NCI-H226 (cell line): Measurements from ENCODE around the gene DDX3X.
"Not testable (repeated sequence)": the region's sequence is repeated elsewhere in the genome, so short reads cannot be mapped to it uniquely, and the experiment has no call there.

Experiments
- DNase-seq: peaks from one replicate; pipeline ENCODE4 v3.0.0-alpha.2; 2015

DDX3X gene

DNA sequence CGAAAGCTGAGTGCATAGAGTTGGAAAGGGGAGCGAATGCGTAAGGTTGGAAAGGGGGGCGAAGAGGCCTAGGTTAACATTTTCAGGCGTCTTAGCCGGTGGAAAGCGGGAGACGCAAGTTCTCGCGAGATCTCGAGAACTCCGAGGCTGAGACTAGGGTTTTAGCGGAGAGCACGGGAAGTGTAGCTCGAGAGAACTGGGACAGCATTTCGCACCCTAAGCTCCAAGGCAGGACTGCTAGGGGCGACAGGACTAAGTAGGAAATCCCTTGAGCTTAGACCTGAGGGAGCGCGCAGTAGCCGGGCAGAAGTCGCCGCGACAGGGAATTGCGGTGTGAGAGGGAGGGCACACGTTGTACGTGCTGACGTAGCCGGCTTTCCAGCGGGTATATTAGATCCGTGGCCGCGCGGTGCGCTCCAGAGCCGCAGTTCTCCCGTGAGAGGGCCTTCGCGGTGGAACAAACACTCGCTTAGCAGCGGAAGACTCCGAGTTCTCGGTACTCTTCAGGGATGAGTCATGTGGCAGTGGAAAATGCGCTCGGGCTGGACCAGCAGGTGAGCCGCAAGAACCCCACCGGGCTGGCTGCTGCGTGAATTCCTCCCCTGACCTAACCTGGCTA lies at the start of gene DDX3X:
Gene DDX3X, plus strand, starts transcription at position 419 of the 619 bp plus-strand sequence. Its CDS starts 91 bp downstream, at position 510.
- DNase-seq = peak; percentile 68

DNA sequence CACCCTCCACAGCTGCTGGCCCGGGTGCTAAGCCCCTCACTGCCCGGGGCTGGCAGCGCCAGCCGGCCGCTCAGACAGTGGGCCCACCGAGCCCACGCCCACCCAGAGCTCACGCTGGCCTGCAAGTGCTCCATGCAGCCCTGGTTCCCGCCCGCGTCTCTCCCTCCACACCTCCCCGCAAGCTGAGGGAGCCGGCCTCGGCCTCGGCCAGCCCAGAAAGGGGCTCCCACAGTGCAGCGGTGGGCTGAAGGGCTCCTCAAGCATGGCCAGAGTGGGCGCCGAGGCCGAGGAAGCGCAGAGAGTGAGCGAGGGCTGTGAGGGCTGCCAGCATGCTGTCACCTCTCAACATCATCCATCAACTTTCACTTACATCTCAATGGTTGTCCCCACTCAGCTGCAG lies 48.0 kb upstream of the DDX3X start:
- DNase-seq = not testable (repeated sequence)

DNA sequence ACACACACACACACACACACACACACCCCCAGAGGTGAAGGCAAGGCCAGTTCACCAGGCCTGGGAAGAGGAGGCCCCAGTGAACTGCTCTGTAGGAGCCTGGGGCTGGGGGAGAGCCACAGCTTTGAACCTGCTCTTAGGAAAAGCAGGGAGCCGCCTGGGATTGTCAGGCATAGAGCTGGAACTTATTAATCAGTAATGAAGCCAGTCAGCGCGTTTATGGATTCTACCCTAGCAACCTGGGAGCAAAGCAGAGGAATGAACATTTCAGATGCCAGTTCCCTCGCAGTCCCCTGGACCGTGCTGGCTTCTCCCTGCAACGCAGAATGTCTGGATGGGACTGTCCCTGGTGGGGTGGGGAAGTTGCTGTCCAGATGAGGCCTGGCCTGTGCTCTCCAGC lies 45.3 kb upstream of the DDX3X start:
- DNase-seq = no peak

DNA sequence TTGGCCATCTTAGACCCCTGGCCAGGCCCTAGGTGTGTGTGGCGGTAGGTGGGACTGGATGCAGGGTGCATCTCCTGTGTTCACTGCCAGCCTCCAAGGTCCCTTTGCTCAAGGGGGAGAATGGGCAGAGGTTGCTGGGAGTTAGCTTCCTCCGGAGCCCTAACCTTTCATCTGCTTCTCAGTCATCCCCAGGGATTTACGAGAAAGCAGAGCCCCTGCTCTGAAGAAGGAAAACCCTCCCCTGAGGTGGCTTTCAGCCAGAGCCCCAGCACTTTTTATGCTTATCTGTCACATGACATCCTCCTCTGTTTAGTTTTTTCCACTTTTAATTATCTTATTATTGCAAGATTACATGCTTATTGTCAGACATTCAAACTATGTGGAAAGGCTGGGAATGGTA lies 44.9 kb upstream of the DDX3X start:
- no peak for DNase-seq

DNA sequence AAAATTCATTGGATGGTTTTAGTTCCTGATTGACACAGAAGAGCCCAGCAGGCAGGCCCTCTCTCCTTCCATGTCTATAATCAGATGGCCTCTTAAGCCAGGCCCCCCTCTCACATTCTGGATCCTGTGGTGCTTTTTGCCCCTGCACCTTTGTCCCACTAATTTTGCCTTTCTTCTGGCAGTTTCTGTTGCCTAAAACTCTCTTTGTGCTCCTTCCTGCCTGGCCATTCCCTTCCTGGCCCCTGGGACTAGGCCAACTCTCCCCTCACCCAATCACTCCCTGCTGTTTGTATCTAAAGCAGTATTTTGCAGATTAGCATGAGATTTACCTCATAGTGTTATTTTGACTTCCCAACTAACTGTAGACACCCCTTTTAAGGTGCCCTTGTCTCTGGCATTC lies 42.7 kb upstream of the DDX3X start:
- no peak for DNase-seq

DNA sequence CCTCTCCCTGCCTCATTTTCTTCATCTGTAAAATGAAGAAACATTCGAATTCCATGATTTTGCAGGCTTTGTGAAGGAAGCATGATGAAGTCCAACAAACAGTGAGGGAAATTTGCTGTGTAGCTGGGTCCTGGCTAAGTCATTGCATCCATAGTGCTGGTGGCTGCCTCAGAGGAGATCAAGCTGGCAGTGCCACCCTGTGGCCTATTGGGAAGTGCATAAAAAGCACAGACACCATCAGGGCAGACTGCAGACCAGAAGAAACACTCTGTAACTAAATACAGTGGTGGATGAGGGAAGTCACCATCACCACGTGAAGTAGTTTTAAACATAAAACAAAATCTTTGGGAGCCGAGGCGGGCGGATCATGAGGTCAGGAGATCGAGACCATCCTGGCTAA lies 40.7 kb upstream of the DDX3X start:
- DNase-seq = no peak

DNA sequence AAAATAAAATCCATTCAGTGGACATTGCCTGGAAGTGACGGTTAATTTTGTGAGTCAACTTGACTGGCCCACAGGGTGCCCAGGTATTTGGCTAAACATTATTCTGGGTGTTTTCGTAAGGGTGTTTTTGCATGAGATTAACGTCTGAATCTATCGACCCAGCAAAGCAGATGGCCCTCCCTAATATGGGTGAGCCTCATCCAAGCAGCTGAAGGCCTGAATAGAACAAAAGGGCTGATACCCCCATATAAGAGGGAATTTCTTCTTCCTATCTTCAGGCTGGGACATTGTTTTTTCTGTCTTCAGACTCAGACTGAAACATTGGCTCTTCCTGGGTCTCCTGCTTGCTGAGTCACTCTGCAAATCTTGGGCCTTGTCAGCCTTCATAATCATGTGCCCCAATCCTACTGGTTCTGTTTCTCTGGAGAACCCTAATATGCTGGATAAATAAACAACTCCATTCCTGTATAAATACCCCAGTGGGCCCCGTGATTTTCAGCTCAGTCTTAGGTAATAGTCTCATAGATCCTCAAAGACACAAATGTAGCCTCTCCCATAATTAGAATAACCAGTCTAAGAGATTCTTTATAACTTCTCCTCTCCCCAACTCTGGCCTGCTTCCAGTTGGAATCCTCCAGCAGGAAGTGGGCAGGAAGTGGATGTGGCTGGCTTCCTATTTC lies 33.1 kb upstream of the DDX3X start:
- DNase-seq = no peak

DNA sequence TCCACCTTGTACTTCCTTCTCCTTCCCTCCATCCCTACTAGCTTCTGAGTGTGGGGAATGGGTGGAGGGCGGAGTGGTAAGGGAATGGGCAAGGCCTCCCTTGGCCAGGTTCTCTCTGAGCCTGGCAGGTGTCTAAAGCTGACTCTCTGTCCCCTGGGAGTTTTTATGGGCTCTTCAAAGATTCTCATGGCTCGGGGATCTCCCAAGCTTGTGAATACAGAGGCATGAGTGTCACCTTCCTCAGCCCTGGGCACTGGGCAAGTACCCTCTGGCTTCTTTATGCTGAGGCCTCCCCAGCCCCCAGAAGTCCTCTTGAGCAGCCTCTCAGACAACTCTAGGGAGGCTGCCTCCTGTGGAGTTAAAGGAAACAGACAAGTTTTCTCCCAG lies 32.5 kb upstream of the DDX3X start:
- DNase-seq = no peak

DNA sequence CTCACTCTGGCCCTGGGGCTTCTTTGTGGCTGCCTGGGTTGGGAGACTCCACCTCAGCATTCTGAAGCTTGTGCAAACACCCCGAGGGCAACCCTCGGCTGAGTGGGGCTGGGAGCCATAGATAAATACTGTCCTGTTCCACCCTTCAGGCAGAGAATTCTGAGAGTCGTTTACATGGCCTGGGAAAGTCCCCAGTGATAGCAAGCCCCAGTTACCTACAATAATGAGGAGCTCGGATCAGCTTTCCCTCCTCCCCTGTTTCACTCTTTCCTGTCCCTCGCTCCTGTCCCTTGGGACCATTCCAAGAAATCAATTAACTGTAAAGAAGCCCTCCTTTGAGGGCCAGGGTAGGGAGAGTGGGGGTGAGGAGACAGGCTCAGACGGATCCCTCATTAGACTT lies 31.6 kb upstream of the DDX3X start:
- peak; percentile 38 for DNase-seq

DNA sequence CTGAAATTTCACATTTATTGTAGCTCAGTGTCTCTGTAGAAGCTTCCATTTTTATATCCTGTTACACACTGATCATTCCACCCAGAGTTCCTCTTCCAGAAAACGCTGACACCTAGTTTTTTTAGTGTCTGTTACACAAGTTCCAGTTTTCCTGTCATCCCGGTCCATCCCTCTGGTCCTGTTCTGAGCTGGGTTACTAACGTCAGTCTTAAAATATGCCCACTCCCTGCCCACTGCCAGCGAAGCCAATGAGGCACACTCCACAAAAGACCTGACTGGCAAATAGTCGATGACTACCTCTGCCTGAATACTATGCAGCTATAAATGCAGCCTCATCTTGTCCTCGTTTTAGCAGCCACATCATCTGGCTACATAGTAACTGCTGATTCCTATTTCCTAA lies 30.9 kb upstream of the DDX3X start:
- no peak for DNase-seq

DNA sequence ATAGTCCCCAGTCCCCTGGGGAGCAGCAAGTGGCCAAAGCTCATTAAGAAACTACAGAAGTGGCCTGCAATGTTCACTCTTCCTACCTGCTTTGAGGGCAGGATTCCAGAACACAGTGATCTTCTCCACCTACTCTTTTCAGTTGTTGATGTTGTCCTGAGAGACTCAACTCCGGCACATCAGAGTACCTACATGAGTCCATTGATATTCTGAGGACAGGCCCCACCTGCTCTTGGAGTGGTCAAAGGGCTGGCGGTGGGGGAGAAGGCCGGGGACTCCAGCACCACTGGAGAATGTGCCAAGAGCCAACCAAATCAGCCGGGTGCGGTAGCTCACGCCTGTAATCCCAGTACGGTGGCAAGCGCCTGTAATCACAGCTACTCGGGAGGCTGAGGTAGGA lies 29.8 kb upstream of the DDX3X start:
- no peak for DNase-seq

DNA sequence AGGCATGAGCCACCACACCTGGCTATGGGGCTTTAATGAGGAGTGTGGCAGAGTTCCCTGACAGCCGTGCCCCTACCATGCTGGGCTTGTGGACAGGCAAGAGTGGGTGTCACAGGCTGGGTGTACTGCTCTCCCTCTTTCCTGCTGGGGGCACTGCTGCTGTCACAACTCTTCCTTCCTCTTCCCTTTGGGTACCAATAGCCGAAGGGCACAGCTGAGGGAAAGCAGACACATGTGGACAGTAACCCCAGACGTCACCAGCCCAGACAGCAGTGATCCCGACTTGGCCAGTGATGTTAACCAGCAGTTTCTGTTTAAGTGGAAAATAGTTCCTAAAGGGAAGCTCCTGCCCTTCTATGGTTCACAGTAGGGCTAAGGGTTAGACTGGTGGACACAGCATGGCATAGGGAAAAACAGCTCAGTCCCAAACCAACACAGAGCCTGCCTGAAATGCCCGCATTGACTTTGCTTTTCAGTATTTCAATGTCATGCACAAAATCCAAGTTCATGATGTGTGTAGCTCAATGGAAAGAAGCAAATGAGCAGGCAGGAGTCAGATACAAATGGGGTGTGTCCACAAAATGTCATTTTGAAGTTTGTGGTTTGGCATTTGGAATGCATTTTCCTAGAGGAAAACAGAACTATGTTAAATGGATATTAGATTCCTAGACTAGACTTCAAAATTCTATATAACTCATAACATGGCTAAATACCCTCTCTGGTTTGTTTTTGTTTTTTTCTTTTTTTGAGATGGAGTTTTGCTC lies 24.9 kb upstream of the DDX3X start:
- DNase-seq = no peak

DNA sequence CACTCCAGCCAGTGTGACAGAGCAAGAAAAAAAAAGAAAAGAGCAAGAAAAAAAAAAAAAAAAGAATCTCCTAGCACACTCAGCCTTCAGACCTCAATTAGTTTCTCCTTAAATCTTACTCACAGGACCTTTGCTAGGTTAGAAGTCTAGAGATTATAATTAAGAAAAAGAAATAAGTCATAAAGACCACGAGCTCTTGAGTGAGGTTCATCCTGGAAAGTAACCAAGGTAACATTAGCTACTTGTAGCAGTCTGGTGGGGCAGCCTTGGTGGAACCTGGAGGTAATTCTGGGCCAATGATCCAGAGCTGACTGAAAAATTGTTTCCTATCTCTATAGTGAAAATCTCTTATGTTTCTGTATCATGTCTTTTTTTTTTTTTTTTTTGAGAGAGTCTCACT lies 21.2 kb upstream of the DDX3X start:
- no peak for DNase-seq

DNA sequence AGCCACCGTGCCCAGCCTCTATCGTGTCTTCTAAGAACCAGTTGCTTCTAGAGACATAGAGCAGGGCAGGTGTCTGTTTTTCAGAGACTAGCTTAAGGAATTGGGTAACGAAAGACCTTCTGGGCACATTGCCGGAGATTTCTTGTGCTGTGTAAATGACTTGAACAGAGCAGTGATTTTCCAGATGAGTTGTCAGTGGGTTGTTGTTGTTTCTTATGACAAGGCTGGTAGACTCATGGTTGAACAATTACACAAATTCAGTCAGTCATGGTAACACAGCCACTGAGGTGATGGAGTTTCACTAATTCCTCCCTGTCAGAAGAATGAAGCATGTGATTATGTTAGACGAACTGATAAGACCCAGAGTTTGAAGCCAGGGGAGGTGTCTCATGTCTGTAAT lies 20.5 kb upstream of the DDX3X start:
- peak; percentile 80 for DNase-seq

DNA sequence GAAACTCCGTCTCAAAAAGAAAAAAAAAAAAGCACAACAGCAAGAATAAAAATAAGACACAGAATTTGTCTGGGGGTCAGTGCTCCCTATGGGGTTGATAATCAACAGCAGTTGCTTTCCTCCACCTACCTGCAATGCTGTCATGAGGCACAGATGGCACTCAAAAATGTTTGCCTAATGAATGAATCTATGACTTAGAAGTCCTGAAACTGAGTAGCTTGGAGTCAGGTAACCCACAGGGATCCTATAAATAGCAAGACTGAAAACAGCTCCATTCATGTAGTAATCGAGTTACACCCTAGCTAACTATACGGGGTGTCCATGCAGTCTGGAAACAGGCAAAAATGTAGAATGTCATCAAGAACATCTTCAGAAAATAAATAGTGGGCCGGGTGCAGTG lies 19.8 kb upstream of the DDX3X start:
- no peak for DNase-seq

DNA sequence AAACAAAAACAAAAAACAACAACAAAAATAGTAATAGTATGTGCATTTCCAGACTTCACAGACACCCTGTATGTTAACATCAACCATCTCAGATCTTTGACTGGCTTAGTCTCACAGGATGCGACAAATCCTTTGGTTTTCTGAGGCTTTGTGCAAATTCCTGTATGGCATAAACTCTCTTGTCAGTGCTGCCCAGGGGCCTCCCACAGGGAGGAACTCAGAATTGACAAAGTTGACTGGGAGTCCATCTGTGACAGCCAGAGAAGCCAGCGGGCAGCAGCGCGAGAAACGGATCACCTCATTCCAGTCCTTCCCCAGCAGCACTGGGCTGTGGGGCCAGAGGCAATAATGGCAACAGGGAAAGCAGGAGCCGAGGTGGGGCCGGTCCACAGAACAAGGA lies 19.1 kb upstream of the DDX3X start:
- no peak for DNase-seq

DNA sequence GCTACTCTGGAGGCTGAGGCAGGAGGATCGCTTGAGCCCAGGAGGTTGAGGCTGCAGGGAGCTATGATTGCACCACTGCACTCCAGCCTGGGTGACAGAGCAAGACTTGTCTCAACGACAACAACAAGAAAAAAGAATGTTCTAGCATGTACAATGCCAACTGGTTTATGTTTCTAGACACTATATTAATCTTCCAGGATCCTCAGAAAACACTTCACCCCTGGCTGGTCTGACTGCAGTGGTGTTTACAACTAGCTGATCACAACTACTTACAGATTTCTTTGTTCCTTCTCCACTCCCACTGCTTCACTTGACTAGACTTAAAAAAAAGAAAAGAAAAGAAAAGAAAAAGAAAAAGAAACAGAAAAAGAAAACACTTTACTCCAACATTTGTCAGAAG lies 17.7 kb upstream of the DDX3X start:
- not testable (repeated sequence) for DNase-seq

DNA sequence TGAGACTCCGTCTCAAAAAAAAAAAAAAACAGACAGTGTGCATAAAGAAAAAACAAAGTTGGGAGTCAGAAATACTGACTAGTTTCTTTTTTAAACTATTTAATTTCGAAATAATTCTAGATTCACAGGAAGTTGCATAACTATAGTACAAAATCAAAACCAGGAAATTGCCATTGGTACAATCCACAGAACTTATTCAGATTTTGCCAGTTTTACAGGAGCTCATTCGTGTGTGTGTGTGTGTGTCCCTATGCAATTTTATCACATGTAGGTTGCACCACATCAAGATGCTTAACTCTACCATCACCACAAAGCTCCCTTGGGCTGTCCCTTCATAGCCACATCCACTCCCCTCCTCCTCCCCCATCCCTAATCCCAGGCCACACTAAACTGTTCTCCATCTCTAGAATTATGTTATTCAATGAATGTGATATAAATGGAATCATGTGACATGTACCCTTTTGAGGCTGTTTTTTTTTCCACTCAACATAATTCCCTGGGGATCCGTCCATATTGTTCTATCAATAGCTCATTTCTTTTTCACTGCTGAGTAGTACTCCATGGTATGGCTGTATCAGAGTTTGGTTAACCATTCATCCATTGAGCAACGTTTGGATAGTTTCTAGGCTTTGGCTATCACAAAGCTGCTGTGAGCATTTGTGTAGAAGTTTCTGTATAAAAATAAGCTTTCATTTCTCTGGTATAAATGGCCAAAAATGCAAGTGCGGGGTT lies 16.3 kb upstream of the DDX3X start:
- no peak for DNase-seq

DNA sequence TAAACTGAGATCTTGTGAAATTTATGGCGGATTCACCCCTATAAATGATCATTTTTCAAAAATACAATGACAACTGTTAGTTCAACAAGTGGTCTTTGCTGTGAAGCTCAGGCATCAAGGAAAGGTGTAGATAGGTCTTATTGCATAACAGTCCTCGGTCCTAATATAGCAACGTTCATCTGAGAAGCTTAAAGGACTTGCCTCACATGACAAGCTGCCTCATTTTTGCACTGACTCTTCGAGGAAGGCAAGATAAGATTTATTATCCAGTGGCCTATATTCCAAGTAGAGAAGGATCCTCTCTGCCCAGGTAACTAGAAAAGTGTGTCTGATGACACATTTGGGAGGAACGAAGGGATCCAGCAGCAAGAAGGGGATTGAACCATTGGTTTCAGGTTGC lies 13.6 kb upstream of the DDX3X start:
- no peak for DNase-seq

DNA sequence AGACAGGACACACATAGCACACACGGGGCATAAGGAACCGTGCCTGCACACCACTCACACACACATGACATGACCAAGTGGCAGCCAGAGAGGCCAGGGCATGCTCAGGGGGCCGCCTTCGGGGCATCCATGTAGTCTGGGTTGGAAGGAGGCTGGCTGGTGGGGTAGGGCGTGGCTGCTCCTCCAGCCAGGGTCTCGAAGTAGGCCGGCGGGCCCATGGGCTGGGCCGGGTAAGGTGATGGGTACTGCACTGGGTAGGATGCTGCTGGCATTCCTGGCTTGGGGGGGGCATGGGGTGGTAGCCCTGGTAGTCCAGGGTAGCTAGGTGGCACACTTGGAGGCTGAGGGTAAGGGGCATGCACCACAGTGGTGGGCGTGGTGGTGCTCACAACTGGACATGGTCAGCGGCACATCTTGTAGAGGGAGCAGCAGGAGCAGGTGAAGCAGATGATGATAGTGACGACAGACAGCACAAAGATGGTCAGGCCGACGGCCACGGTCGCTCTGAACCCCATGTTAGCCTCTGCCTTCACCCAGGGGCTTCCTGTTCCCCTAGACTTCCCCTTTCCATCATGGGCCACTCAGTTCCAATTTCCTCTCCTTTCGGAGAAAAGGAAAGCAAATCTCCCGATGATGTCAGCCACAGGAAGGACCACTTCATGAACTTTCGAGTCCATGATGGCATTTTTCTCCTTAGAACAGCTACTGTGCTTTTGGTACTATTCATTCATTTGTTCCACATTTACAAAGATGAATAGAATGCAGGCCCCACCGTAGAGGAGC lies 10.9 kb upstream of the DDX3X start:
- no peak for DNase-seq

DNA sequence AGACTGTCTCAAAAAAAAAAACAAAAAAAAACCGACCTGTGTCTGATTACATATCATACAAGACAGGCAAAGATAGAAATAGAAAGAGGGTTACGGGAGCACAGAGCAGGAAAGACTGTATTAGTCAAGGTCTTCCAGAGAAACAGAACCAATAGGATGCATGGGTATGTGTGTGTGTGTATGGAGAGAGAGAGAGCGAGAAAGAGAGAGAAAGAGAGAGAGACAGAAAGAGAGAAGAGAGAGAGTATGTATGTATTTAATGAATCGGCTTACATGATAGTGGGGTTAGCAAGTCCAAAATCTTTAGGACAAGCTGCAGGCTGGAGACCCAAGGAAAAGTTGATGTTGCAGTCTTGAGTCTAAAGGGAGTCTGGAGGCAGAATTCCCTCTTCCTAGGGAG lies 7.5 kb upstream of the DDX3X start:
- DNase-seq = no peak

DNA sequence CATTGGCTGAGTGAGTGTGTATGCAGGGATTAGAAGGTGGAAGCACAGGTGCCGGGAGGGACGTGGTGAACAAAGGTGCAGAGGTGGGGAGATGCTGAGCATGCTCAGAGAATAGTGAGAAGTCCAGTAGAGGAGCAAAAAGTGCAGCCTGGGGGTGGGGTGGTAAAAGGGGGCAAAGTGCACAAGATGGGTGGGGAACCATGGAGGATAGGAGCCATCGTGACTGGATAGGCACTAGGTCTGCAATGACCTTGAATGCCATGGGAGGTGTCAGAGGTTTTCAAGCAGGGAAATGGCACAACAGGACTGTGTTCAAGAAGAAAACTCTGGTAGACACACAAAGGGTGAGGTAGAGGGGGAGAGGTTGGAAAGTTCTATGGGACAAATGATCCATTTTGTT lies 6.6 kb upstream of the DDX3X start:
- DNase-seq = no peak

DNA sequence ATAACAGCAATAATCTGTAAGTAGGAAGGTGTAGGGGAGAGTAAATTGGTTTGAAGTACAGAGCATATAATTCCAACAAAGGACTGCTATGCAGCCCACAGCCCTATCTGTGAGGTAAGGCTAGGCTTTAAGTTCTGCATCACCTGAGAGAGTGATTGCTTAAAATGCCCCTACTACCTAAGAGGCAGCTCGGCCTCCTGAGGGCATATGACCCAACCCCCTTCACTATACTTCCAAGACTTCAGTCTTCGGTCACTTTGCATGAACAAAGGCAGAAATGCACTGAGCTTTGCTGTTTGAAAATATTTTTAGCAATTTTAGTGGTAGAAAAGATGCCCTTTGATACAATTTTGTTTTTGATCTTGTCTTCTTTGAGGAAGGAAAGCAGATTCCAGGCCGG lies 4.9 kb upstream of the DDX3X start:
- no peak for DNase-seq
